CD4-positive, alpha-beta T cell treated with Interleukin-4 for 4 hours (primary cell): Measurements from ENCODE around the gene CEP152.

Experiments
- DNase-seq: peaks from one replicate; pipeline ENCODE4 v3.0.0-alpha.2; 2020

CEP152 gene

DNA sequence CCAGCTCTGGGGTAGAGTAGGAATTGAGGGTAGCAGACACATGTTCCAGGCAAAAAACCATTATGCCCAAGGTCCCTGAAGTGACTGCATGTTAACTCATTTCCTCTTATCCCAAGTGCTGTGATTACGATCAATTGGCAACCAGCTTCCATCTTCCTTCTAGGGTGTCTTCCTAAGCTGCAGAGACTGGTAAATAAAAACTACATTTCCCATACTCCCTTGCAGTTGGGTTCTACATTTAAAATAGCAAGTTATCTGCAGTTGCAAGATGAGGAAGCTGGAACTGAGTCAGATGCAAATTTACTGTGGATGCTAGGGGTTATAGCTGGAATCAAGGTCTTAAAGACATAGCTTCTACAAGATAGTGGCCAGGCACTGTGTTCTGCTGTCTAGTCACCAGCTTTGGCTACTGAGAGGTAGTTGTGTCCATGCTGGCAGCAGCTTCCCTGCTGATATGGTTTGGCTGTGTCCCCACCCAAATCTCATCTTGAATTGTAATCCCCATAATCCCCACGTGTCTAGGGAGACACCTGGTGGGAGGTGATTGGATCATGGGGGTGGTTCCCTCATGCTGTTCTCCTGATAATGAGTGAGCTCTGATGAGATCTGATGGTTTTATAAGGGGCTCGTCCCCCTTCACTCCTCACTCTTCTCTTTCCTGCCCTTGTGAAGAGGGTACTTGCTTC lies 114.1 kb downstream of the CEP152 start:
- no peak for DNase-seq

DNA sequence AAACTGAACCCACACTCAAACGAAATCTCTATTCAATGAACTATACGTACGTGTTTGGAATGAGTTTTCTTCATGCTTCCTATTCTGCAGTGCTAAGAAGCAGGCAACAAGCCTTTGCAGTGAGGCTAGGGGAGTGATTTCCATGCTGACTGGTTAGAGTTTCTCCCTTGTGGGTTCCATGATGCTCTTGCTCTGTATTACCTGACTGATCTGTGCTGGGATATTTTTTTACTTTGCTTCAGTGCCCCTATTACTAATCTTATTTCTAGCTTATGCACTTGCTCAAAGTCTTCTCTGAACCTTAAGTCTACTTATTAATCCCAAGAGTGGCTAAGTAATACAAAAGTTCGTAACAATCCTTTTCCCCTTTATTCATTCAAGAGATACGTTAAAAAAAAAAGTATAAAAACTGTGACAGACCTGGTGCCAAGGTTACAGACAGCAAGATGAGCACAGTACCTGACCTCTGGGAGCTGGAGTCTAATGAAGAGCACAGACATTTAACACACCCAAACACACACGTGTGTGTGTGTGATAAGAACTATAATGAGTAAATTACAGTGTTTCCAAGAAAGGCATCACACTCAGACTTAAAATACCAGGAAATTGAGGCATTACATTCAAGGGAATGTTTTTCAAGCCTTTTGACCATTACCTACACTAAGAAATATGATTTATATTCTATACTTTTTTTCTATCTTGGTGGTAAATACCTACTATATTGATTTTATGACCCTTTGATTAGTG lies 114.9 kb downstream of the CEP152 start:
- no peak for DNase-seq

DNA sequence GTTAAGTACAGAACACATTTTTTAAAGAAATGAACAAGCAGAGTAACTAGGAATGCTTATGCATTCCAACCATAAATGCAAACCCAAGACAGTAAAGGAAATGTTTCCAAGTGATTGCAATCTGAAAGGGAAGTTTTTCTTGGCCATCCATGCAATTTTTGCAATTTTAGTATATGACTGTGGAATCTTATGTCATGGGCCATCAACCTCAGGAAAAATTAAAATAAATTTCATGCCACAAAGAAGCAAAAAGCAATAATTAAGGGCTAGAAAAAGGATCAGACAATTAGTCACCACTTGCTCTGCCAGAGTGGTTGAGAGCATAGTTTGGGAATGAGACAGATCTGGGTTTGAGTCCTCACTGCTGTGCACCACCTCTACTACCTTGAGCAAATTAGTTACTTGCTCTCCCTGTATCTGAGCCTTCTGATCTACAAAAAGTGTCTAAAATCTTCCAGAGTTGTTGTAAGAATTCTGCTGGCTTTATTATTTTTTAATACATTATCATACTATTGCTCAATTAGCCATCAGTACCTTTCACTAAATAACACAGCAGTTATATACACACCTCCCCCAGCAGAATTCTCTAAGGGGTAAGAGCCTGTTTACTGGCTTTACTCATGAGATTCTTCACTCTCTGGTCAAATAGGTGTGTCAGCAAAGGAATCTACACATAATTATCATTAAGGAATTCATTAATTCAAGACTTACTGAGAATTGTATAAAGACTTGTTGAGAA lies 115.6 kb downstream of the CEP152 start:
- no peak for DNase-seq

DNA sequence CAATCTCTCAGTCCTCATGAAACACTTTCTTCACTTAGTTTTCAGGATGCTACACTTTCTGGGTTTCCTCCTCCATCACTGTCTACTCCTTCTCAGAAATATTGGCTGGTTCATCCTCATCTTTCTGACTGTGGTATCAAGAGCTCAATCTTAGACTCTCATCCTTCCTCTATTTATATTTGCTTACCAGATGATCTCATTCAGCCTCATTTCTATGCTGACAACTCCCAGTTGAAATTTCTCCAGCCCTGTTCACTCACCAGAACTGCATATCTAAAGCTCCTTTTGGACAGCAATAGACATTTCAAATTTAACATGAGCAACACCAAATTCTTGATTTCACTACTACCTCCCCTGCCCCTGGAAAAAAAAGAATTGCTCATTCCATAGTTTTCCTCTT lies 117.4 kb downstream of the CEP152 start:
- DNase-seq, result no peak

DNA sequence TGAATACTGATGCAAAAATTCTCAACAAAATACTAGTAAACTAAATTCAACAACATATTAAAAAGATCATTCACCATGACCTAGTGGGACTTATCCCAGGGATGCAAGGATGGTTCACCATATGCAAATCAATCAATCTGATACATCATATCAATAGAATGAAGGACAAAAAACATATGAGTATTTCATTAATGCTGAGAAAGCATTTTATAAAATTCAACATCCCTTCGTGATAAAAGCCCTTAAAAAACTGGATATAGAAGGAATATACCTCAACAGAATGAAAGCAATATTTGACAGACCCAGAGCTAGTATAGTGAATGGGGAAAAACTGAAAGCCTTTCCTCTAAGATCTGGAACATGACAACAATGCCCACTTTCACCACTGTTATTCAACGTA lies 122.4 kb downstream of the CEP152 start:
- no peak for DNase-seq
